Subcutaneous adipose tissue (tissue), 4 donors: Measurements from ENCODE around the gene RERE. TPM values are rescaled to one million over a fixed set of nuclear protein-coding genes. Genes with fewer than 3 reads are reported as not detected.

ENCODE experiments used
- total RNA-seq, 4 donors: library from RNA; depleted of rRNA; stranded (reverse); fragments of >200 nt; gene quantifications; one replicate each; pipeline ENCODE4 v1.1.0, GENCODE V29; 2016
- TF ChIP-seq, protein P1 (sequence below): fragments of 450-650 bp; IDR thresholded peaks from one replicate; pipeline ENCODE4 v1.5.1; 2016; ENCODE audit warnings: low read depth, mild to moderate bottlenecking, control low read depth, antibody characterized with exemption, moderate library complexity

The RERE gene
- total RNA-seq, 4 donors from 2014 or later = 67.0 to 91.4 (median 83.1) TPM

- TF ChIP-seq, protein P1, sequence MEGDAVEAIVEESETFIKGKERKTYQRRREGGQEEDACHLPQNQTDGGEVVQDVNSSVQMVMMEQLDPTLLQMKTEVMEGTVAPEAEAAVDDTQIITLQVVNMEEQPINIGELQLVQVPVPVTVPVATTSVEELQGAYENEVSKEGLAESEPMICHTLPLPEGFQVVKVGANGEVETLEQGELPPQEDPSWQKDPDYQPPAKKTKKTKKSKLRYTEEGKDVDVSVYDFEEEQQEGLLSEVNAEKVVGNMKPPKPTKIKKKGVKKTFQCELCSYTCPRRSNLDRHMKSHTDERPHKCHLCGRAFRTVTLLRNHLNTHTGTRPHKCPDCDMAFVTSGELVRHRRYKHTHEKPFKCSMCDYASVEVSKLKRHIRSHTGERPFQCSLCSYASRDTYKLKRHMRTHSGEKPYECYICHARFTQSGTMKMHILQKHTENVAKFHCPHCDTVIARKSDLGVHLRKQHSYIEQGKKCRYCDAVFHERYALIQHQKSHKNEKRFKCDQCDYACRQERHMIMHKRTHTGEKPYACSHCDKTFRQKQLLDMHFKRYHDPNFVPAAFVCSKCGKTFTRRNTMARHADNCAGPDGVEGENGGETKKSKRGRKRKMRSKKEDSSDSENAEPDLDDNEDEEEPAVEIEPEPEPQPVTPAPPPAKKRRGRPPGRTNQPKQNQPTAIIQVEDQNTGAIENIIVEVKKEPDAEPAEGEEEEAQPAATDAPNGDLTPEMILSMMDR = no peak
These were observed 62.4 kb downstream of the RERE start for GRCh38 chr1:8754993-8755392.

GRCh38 chr1:8754247-8754650 lies 63.2 kb downstream of the RERE start:
- TF ChIP-seq, protein P1 = no peak

DNA sequence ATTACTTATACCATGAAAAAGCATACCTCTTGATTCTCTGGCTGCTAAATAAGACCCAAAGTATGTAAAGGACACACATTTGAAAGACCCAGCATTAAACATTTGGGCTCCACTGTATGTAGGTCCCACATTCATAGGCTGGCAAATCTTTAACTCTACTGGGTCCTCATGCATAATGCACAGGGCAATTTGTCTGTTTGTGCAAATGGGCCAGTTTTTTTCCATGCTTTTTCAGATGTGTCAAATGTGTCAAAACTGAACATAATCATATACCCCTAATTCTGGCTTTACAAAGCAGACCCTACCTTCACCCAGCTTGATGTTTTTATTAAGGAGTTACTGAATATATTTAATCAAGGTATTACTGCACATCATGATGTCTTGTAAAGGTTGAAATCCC lies 63.7 kb downstream of the RERE start:
- TF ChIP-seq, protein P1 = no peak

DNA sequence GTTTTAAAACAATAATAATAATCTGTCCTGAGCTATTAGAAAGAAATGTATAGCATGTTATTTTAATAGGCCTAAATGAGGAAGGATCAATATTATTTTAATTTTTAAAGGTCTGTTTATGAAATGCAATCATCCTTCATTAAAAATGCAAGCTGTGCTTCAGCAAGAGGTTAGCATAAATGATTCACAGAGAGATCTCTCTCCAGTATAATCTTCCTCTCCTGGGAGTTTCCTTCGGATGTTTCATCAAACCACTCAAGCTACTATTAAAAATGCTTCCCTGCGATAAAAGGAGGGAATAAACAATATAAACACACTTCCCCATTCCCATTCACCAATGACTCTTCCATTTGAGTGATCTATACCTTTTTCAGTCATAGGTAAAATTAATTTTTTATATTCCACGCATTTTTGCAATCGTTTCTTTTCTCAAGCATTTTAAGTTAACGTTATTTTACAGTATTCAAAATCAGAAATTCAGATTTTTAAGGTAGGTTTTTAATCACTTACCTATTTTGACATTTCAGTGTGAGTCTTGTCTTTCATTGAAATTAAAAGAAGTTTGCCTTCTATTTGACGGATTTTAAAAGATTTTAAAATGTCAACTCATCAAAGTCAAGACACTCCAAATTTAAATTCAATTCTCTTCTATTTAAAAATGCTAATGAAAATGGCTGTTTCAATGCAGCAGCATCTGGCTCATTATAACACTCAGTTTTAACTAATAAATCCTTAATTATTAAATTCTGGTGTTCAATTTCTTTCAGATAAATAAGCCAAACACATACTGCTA lies 64.3 kb downstream of the RERE start:
- TF ChIP-seq, protein P1 = no peak

DNA sequence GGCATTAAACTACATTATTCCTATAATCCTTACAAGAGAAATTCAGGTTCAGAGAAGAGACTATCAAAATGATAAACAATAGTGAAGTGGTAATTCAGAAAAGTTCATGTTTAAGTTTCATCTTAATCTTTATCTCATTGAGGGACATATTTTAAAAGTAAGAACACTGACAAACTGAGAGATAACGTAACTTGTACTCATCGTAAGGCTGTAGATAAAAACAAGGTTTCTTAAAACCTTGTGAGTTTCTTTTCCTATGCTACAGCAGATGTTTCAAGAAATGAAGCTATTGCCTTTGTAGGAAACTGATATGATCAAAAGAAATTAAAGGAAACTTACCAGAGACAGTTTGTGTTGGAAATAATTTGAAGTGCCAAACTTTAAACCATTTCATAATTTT lies 65.0 kb downstream of the RERE start:
- TF ChIP-seq, protein P1 = no peak

- TF ChIP-seq, protein P1 = no peak
These were observed 65.5 kb downstream of the RERE start for GRCh38 chr1:8751984-8752383.

- TF ChIP-seq, protein P1 = no peak
These were observed 69.3 kb downstream of the RERE start for GRCh38 chr1:8747879-8748825.
